HepG2 (cell line): ENCODE results near the gene PIEZO1. TPM values are rescaled to one million over a fixed set of nuclear protein-coding genes. Genes with fewer than 3 reads are reported as not detected.

Experiments
- AHR ChIP-seq: IDR thresholded peaks from 2 replicates; pipeline ENCODE4 v1.6.1; 2018; ENCODE audit warnings: missing genetic modification reagents, missing compliant biosample characterization
- HOXA3 ChIP-seq: sonication (generic); formaldehyde crosslinking; IDR thresholded peaks from 2 replicates; pipeline ENCODE4 v1.5.0; 2020; ENCODE audit warnings: missing genetic modification reagents
- KDM2A ChIP-seq: sonication (generic); formaldehyde crosslinking; IDR thresholded peaks from 2 replicates; pipeline ENCODE4 v1.4.0; 2020; ENCODE audit warnings: low read depth, missing genetic modification reagents, borderline replicate concordance
- KDM4B ChIP-seq: sonication (generic); formaldehyde crosslinking; IDR thresholded peaks from 2 replicates; pipeline ENCODE4 v1.4.0; 2020; ENCODE audit warnings: missing genetic modification reagents
- LRRFIP1 ChIP-seq: sonication (generic); formaldehyde crosslinking; conservative IDR thresholded peaks from 2 replicates; pipeline ENCODE4 v1.4.0; 2020; ENCODE audit warnings: missing genetic modification reagents
- MAFF ChIP-seq: IDR thresholded peaks from 2 replicates; pipeline ENCODE4 v1.6.1; 2011; ENCODE audit warnings: low read depth, low read length, improper control_type of control experiment
- MED8 ChIP-seq: sonication (generic); formaldehyde crosslinking; IDR thresholded peaks from 2 replicates; pipeline ENCODE4 v1.8.1; 2023; ENCODE audit warnings: mild to moderate bottlenecking, missing genetic modification reagents; ENCODE audit not compliant: insufficient replicate concordance
- PCBP2 ChIP-seq: fragments of 200-400 bp; formaldehyde crosslinking; optimal IDR thresholded peaks from 2 replicates; pipeline ENCODE3; 2018; ENCODE audit warnings: low read length, low read depth; ENCODE audit not compliant: poor library complexity, severe bottlenecking
- SMC3 ChIP-seq: IDR thresholded peaks from 2 replicates; pipeline ENCODE4 v1.6.1; 2011; ENCODE audit warnings: low read length, improper control_type of control experiment
- SOX6 ChIP-seq, 2 experiments: fragments of 450-650 bp in 1 of 2; sonication (generic) in 1 of 2; formaldehyde crosslinking in 1 of 2; IDR thresholded peaks; 2 replicates each; pipeline versions ENCODE4 v1.4.0 to v1.6.1; 2017 to 2020; ENCODE audit warnings: antibody characterized with exemption in 1 of 2, mild to moderate bottlenecking in 1 of 2, missing genetic modification reagents in 1 of 2
- ZKSCAN5 ChIP-seq: sonication (generic); formaldehyde crosslinking; IDR thresholded peaks from 2 replicates; pipeline ENCODE4 v1.5.1; 2020; ENCODE audit warnings: mild to moderate bottlenecking, missing genetic modification reagents
- ZNF274 ChIP-seq: sonication (generic); formaldehyde crosslinking; IDR thresholded peaks from 2 replicates; pipeline ENCODE4 v1.5.1; 2020; ENCODE audit warnings: mild to moderate bottlenecking, missing genetic modification reagents
- ZNF414 ChIP-seq: sonication (generic); formaldehyde crosslinking; IDR thresholded peaks from 2 replicates; pipeline ENCODE4 v1.5.0; 2020; ENCODE audit warnings: missing genetic modification reagents
- ZNF83 ChIP-seq: sonication (generic); formaldehyde crosslinking; IDR thresholded peaks from 2 replicates; pipeline ENCODE4 v1.4.0; 2020; ENCODE audit warnings: missing genetic modification reagents, mild to moderate bottlenecking, borderline replicate concordance
- polyA plus RNA-seq, 8 experiments: library from polyadenylated mRNA; depleted of rRNA in 3 of 8; stranded (reverse) in 7 of 8; unstranded in 1 of 8; fragments of >200 nt; fragmentation: Illumina TruSeq in 4 of 8; extraction: Trizol in 4 of 8; gene quantifications; 2 replicates each; pipeline versions ENCODE4 v1.2.1 to v1.2.3, GENCODE V29; 2011 to 2016; ENCODE audit warnings: low read depth in 4 of 8, missing spikeins in 1 of 8, mixed read lengths in 1 of 8; ENCODE audit not compliant: insufficient read depth in 1 of 8
- total RNA-seq, 5 experiments: library from RNA; depleted of rRNA; stranded (reverse); fragments of >200 nt; fragmentation: Illumina TruSeq; extraction: Trizol; gene quantifications; 2 replicates each; pipeline ENCODE4 v1.2.3, GENCODE V29; 2016; ENCODE audit warnings: low read depth in 1 of 5

Gene PIEZO1
- total and polyA plus RNA-seq, 2 of the 13 experiments (the other 11 are each of a cell fraction or from before 2014, with no cell fraction given), result 67.9 to 85.0 TPM

- TF ChIP-seq ZNF83, result 0 out of 2 replicates have a peak, but pooled peaks have one; percentile 53
- TF ChIP-seq LRRFIP1 (CRISPR knock-in tag), result no peak
- peak; percentile 14 for TF ChIP-seq MED8 (CRISPR knock-in tag)
- TF ChIP-seq KDM4B (CRISPR knock-in tag), result 0 out of 2 replicates have a peak, but pooled peaks have one; percentile 30
- 0 out of 2 replicates have a peak, but pooled peaks have one; percentile 37 for TF ChIP-seq ZNF414 (CRISPR knock-in tag)
- TF ChIP-seq KDM2A, result peak; percentile 18; the same call in 1 of the 2 replicates
- no peak for TF ChIP-seq PCBP2
- peak; percentile 10; the same call in 1 of the 2 replicates for TF ChIP-seq SMC3
- TF ChIP-seq MAFF, result no peak
- TF ChIP-seq ZNF274 (CRISPR knock-in tag), result peak; percentile 77; the same call in 1 of the 2 replicates
- no peak for TF ChIP-seq ZKSCAN5 (CRISPR knock-in tag)
- TF ChIP-seq HOXA3 (CRISPR knock-in tag), result no peak
- no peak for TF ChIP-seq SOX6 (IDR thresholded peaks at IDR 0.05)
- 0 out of 2 replicates have a peak, but pooled peaks have one; percentile 11 for TF ChIP-seq SOX6 (CRISPR knock-in tag; IDR thresholded peaks at IDR 0.05)
- 0 out of 2 replicates have a peak, but pooled peaks have one; percentile 46 for TF ChIP-seq AHR (CRISPR knock-in tag)
Observed at GRCh38 chr16:88685156-88686061, 99.6 kb downstream of the PIEZO1 start (continued).
